A673 (cell line): ENCODE measurements around the gene TBC1D19. TPM values are rescaled to one million over a fixed set of nuclear protein-coding genes. Genes with fewer than 3 reads are reported as not detected.

Experiments used
- BruUV-seq: library from RNA; stranded (reverse); fragments of 400-500 nt; replicated peaks from 2 replicates; lab custom pipeline; 2021; lab: Mats Ljungman, UMichigan
- CTCF ChIA-PET: fragments of 300-600 bp; sonication (Branson Sonifier 250); formaldehyde crosslinking; loops from one replicate; lab custom pipeline; 2022; ENCODE audit warnings: antibody characterized with exemption; lab: Charles Lee
- POLR2A ChIA-PET: fragments of 300-600 bp; sonication (Branson Sonifier 250); formaldehyde crosslinking; loops from one replicate; lab custom pipeline; 2022; ENCODE audit warnings: antibody characterized with exemption; ENCODE audit not compliant: low non-redundant PET; lab: Charles Lee
- DNase-seq: peaks from one replicate; pipeline ENCODE4 v3.0.0-alpha.2; 2015; ENCODE audit warnings: low spot score
- H3K27ac ChIP-seq: fragments of 200-600 bp; sonication (generic); 2 replicates; pipeline ENCODE4 v1.5.1; 2016; ENCODE audit warnings: mixed run types, low read depth, mild to moderate bottlenecking, mixed read lengths, antibody characterized with exemption, low read length; ENCODE audit not compliant: poor library complexity, severe bottlenecking
- H3K27me3 ChIP-seq: fragments of 200-600 bp; sonication (generic); replicated peaks from 2 replicates; pipeline ENCODE4 v1.6.1; 2017; ENCODE audit warnings: mixed run types, low read depth, mild to moderate bottlenecking, mixed read lengths, antibody characterized with exemption, low read length; ENCODE audit not compliant: insufficient read depth, poor library complexity
- H3K36me3 ChIP-seq: fragments of 200-600 bp; sonication (generic); 2 replicates; pipeline ENCODE4 v1.6.1; 2016; ENCODE audit warnings: mixed run types, mild to moderate bottlenecking, mixed read lengths, antibody characterized with exemption, low read length; ENCODE audit not compliant: insufficient read depth, poor library complexity, severe bottlenecking
- H3K4me1 ChIP-seq: fragments of 200-600 bp; sonication (generic); 2 replicates; pipeline ENCODE4 v1.6.1; 2017; ENCODE audit warnings: mixed run types, mild to moderate bottlenecking, mixed read lengths, antibody characterized with exemption, low read length; ENCODE audit not compliant: insufficient read depth, poor library complexity, severe bottlenecking
- H3K4me3 ChIP-seq: fragments of 200-600 bp; sonication (generic); 2 replicates; pipeline ENCODE4 v1.5.1; 2016; ENCODE audit warnings: low read depth, mixed run types, mild to moderate bottlenecking, mixed read lengths, low read length; ENCODE audit not compliant: poor library complexity, severe bottlenecking
- H3K9me3 ChIP-seq: fragments of 200-600 bp; sonication (generic); 2 replicates; pipeline ENCODE4 v1.6.1; 2016; ENCODE audit warnings: mixed run types, low read depth, mild to moderate bottlenecking, mixed read lengths, antibody characterized with exemption, low read length; ENCODE audit not compliant: poor library complexity, severe bottlenecking
- EZH2 ChIP-seq: fragments of 200-600 bp; sonication (generic); IDR thresholded peaks from 2 replicates; pipeline ENCODE4 v1.6.1; 2017; ENCODE audit warnings: borderline replicate concordance, low read depth, mild to moderate bottlenecking, mixed read lengths, antibody characterized with exemption, low read length; ENCODE audit not compliant: poor library complexity, severe bottlenecking
- intact Hi-C: fragments of 100-400 bp; cut with micrococcal nuclease; formaldehyde crosslinking; loops from one replicate; pipeline ENCODE4 v1.10.0; 2022; ENCODE audit not compliant: unreplicated experiment
- total RNA-seq: library from RNA; stranded (reverse); gene quantifications from 2 replicates; pipeline ENCODE4 v1.2.3, GENCODE V29; 2021
- TF ChIP-seq, protein P1 (sequence below): fragments of 300-800, 200-600 bp; sonication (generic); conservative IDR thresholded peaks from 2 replicates; pipeline ENCODE4 v1.5.1; 2017; ENCODE audit warnings: low read depth, mild to moderate bottlenecking, antibody characterized with exemption, low read length, moderate library complexity, mixed read lengths

The TBC1D19 gene
- total RNA-seq, 1 experiment from 2014 or later, result 9.9 TPM

DNA sequence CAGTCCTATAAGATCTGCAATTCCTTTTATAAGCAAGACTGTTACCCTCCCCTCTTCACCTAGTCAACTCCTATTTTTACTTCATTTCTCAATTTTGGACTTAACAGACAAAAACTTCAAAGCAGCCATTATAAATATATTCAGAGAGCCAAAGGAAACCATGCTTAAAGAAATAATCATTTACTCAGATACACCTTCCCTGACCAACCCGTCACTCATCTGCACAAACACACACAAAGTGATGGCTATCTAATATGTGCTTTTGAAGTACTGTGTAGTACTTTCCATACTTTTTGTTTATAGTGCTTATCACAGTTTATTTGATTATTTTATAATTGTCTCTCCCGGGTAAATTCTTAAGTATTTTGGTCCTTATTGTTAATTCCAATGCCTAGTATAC lies 117.2 kb downstream of the TBC1D19 start:
- Histone ChIP-seq H3K4me1 (no peaks in the 10 kb centered on the region), H3K9me3 (no peaks in the 10 kb centered on the region), H3K27ac (no peak overlapping the region), H3K27me3 (no peaks in the 10 kb centered on the region), H3K36me3 (no peaks in the 10 kb centered on the region), H3K4me3 (no peak overlapping the region)
- TF ChIP-seq EZH2, result no peak
- TF ChIP-seq, protein P1, sequence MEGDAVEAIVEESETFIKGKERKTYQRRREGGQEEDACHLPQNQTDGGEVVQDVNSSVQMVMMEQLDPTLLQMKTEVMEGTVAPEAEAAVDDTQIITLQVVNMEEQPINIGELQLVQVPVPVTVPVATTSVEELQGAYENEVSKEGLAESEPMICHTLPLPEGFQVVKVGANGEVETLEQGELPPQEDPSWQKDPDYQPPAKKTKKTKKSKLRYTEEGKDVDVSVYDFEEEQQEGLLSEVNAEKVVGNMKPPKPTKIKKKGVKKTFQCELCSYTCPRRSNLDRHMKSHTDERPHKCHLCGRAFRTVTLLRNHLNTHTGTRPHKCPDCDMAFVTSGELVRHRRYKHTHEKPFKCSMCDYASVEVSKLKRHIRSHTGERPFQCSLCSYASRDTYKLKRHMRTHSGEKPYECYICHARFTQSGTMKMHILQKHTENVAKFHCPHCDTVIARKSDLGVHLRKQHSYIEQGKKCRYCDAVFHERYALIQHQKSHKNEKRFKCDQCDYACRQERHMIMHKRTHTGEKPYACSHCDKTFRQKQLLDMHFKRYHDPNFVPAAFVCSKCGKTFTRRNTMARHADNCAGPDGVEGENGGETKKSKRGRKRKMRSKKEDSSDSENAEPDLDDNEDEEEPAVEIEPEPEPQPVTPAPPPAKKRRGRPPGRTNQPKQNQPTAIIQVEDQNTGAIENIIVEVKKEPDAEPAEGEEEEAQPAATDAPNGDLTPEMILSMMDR, result no peak
- no TSS peak for BruUV-seq
- ChIA-PET POLR2A (no interaction called here), CTCF (no interaction called here)
- intact Hi-C loops, result no loop called here
- no peak for DNase-seq

GRCh38 chr4:26701786-26702227 lies 117.9 kb downstream of the TBC1D19 start:
- ChIA-PET POLR2A (no interaction called here), CTCF (no interaction called here)
- H3K36me3 ChIP-seq, result no peaks in the 10 kb centered on the region
- intact Hi-C loops, result no loop called here
- H3K27ac ChIP-seq, result no peak overlapping the region
- H3K4me1 ChIP-seq, result no peaks in the 10 kb centered on the region
- no TSS peak for BruUV-seq
- no peak overlapping the region for H3K4me3 ChIP-seq
- TF ChIP-seq, protein P1, result no peak
- no peak for TF ChIP-seq EZH2
- H3K27me3 ChIP-seq, result no peaks in the 10 kb centered on the region
- no peaks in the 10 kb centered on the region for H3K9me3 ChIP-seq
- DNase-seq, result no peak

DNA sequence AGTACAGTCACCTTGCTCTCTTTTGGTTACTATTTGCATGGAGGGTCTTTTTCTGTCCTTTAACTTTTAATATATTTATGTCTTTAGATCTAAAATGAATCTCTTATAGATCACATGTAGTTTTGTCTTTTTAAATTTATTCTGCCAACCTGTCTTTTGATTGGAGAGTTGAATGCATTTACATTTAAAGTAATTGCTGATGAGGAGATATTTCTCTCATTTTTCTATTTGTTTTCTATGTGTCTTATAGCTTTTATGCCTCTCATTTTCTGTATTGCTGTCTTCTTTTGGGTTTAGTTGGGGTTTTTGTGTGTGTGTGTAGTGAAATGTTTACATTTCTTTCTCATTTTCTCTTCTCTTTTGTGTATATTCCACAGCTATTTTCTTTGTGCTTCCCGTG lies 123.5 kb downstream of the TBC1D19 start:
- H3K9me3 ChIP-seq, result no peaks in the 10 kb centered on the region
- H3K27ac ChIP-seq, result no peak overlapping the region
- no peaks in the 10 kb centered on the region for H3K27me3 ChIP-seq
- ChIA-PET POLR2A (no interaction called here), CTCF (no interaction called here)
- H3K4me1 ChIP-seq, result no peaks in the 10 kb centered on the region
- DNase-seq, result no peak
- TF ChIP-seq EZH2, result no peak
- TF ChIP-seq, protein P1, result no peak
- H3K4me3 ChIP-seq, result no peak overlapping the region
- BruUV-seq, result no TSS peak
- no peaks in the 10 kb centered on the region for H3K36me3 ChIP-seq
- intact Hi-C loops, result no loop called here
